HUES6 (cell line): ENCODE data around the gene WNK2.

Experiments
- H3K27ac ChIP-seq: 2 replicates; pipeline ENCODE4 v1.7.0; 2013; ENCODE audit warnings: low read depth, mild to moderate bottlenecking, low read length, inconsistent platforms
- H3K27me3 ChIP-seq: 2 replicates; pipeline ENCODE4 v1.6.1; 2013; ENCODE audit warnings: low read length; ENCODE audit not compliant: control insufficient read depth, insufficient read depth
- H3K36me3 ChIP-seq: 2 replicates; pipeline ENCODE4 v1.6.1; 2013; ENCODE audit warnings: low read length; ENCODE audit not compliant: control insufficient read depth, insufficient read depth
- H3K4me1 ChIP-seq: 2 replicates; pipeline ENCODE4 v1.6.1; 2013; ENCODE audit warnings: low read length; ENCODE audit not compliant: control insufficient read depth, insufficient read depth
- H3K4me3 ChIP-seq: 2 replicates; pipeline ENCODE4 v1.5.1; 2013; ENCODE audit warnings: low read depth, low read length
- H3K9ac ChIP-seq: one replicate; pipeline ENCODE4 v1.6.1; 2013; ENCODE audit warnings: mild to moderate bottlenecking, low read length
- H3K9me3 ChIP-seq: 2 replicates; pipeline ENCODE4 v1.6.1; 2013; ENCODE audit warnings: low read depth, low read length; ENCODE audit not compliant: control insufficient read depth, insufficient read depth

WNK2 gene

GRCh38 chr9:93164085-93164484, 19.9 kb upstream of the WNK2 start:
- H3K27ac ChIP-seq = no peak overlapping the region
- peaks cover 4% of the 10 kb centered on the region; the same call in 1 of the 2 replicates for H3K4me1 ChIP-seq

GRCh38 chr9:93166699-93167098, 17.2 kb upstream of the WNK2 start:
- Histone ChIP-seq H3K4me3 (no peak overlapping the region), H3K9ac (no peak overlapping the region), H3K27ac (no peak overlapping the region), H3K4me1 (no peaks in the 10 kb centered on the region), H3K36me3 (no peaks in the 10 kb centered on the region), H3K9me3 (no peaks in the 10 kb centered on the region), H3K27me3 (no peaks in the 10 kb centered on the region)

More at GRCh38 chr9:93164085-93164484, 19.9 kb upstream of the WNK2 start:
- Histone ChIP-seq H3K27me3 (no peaks in the 10 kb centered on the region), H3K36me3 (no peaks in the 10 kb centered on the region), H3K4me3 (no peak overlapping the region), H3K9ac (no peak overlapping the region), H3K9me3 (no peaks in the 10 kb centered on the region)

GRCh38 chr9:93167185-93167584, 16.8 kb upstream of the WNK2 start:
- Histone ChIP-seq H3K4me1 (no peaks in the 10 kb centered on the region), H3K4me3 (no peak overlapping the region), H3K36me3 (no peaks in the 10 kb centered on the region), H3K9me3 (no peaks in the 10 kb centered on the region), H3K27ac (no peak overlapping the region), H3K9ac (no peak overlapping the region), H3K27me3 (no peaks in the 10 kb centered on the region)

GRCh38 chr9:93167838-93168237, 16.1 kb upstream of the WNK2 start:
- Histone ChIP-seq H3K9ac (no peak overlapping the region), H3K4me1 (no peaks in the 10 kb centered on the region), H3K9me3 (no peaks in the 10 kb centered on the region), H3K27me3 (no peaks in the 10 kb centered on the region), H3K36me3 (no peaks in the 10 kb centered on the region), H3K27ac (no peak overlapping the region), H3K4me3 (no peak overlapping the region)

- no peaks in the 10 kb centered on the region for H3K36me3 ChIP-seq
- H3K27me3 ChIP-seq = no peaks in the 10 kb centered on the region
- H3K4me1 ChIP-seq = no peaks in the 10 kb centered on the region; the same call in 1 of the 2 replicates
- H3K4me3 ChIP-seq = no peak overlapping the region
- no peak overlapping the region for H3K27ac ChIP-seq
- no peaks in the 10 kb centered on the region for H3K9me3 ChIP-seq
- no peak overlapping the region for H3K9ac ChIP-seq
Measured at GRCh38 chr9:93168581-93168980, 15.4 kb upstream of the WNK2 start.

GRCh38 chr9:93169444-93169843, 14.5 kb upstream of the WNK2 start:
- no peak overlapping the region for H3K9ac ChIP-seq

GRCh38 chr9:93170571-93170970, 13.4 kb upstream of the WNK2 start:
- no peaks in the 10 kb centered on the region for H3K9me3 ChIP-seq
- H3K9ac ChIP-seq = no peak overlapping the region
- no peak overlapping the region for H3K27ac ChIP-seq
- no peaks in the 10 kb centered on the region for H3K27me3 ChIP-seq
- H3K4me3 ChIP-seq = no peak overlapping the region
- no peaks in the 10 kb centered on the region for H3K36me3 ChIP-seq
- H3K4me1 ChIP-seq = no peaks in the 10 kb centered on the region; the same call in 1 of the 2 replicates

More at GRCh38 chr9:93169444-93169843, 14.5 kb upstream of the WNK2 start:
- Histone ChIP-seq H3K4me3 (no peak overlapping the region), H3K9me3 (no peaks in the 10 kb centered on the region), H3K36me3 (no peaks in the 10 kb centered on the region), H3K4me1 (no peaks in the 10 kb centered on the region; the same call in 1 of the 2 replicates), H3K27me3 (no peaks in the 10 kb centered on the region), H3K27ac (no peak overlapping the region)

- H3K9me3 ChIP-seq = no peaks in the 10 kb centered on the region
- no peak overlapping the region for H3K27ac ChIP-seq
- no peaks in the 10 kb centered on the region for H3K27me3 ChIP-seq
- H3K4me1 ChIP-seq = no peaks in the 10 kb centered on the region; the same call in 1 of the 2 replicates
- no peak overlapping the region for H3K4me3 ChIP-seq
- no peak overlapping the region for H3K9ac ChIP-seq
- H3K36me3 ChIP-seq = no peaks in the 10 kb centered on the region
Measured at GRCh38 chr9:93171261-93171990, 12.5 kb upstream of the WNK2 start.

GRCh38 chr9:93172666-93173364, 11.1 kb upstream of the WNK2 start:
- no peak overlapping the region for H3K4me3 ChIP-seq
- no peak overlapping the region for H3K9ac ChIP-seq
- H3K4me1 ChIP-seq = no peaks in the 10 kb centered on the region; the same call in 1 of the 2 replicates
- no peaks in the 10 kb centered on the region for H3K9me3 ChIP-seq
- H3K36me3 ChIP-seq = no peaks in the 10 kb centered on the region
- no peaks in the 10 kb centered on the region for H3K27me3 ChIP-seq
- H3K27ac ChIP-seq = no peak overlapping the region

- Histone ChIP-seq H3K27me3 (no peaks in the 10 kb centered on the region; the same call in 1 of the 2 replicates), H3K9me3 (no peaks in the 10 kb centered on the region), H3K27ac (no peak overlapping the region), H3K4me3 (no peak overlapping the region), H3K4me1 (no peaks in the 10 kb centered on the region; the same call in 1 of the 2 replicates), H3K9ac (no peak overlapping the region), H3K36me3 (no peaks in the 10 kb centered on the region)
Measured at GRCh38 chr9:93173365-93174051, 10.4 kb upstream of the WNK2 start.

- H3K27me3 ChIP-seq = no peaks in the 10 kb centered on the region; the same call in 1 of the 2 replicates
- no peaks in the 10 kb centered on the region; the same call in 1 of the 2 replicates for H3K4me1 ChIP-seq
- H3K36me3 ChIP-seq = no peaks in the 10 kb centered on the region
- H3K4me3 ChIP-seq = no peak overlapping the region
- H3K9me3 ChIP-seq = no peaks in the 10 kb centered on the region
- H3K9ac ChIP-seq = no peak overlapping the region
- no peak overlapping the region for H3K27ac ChIP-seq
Measured at GRCh38 chr9:93174976-93175375, 9.0 kb upstream of the WNK2 start.
